Small intestine (tissue), 7 donors: ENCODE measurements around the gene SNAPIN. TPM values are rescaled to one million over a fixed set of nuclear protein-coding genes. Genes with fewer than 3 reads are reported as not detected.

ENCODE experiments used
- DNase-seq, 2 donors: peaks; one replicate each; pipeline versions ENCODE4 v3.0.0 to v3.0.0-alpha.2; 2013
- FAIRE-seq: peaks from 2 replicates; lab custom pipeline; 2012; peaks lifted over from hg19 to GRCh38; lab: Jason Lieb, UNC
- H3K27ac ChIP-seq, 3 donors: one replicate each; pipeline ENCODE4 v1.5.1; 2013; ENCODE audit warnings: low read length in 2 of 3, mild to moderate bottlenecking in 2 of 3, control low read depth in 1 of 3, inconsistent platforms in 1 of 3, low read depth in 1 of 3, moderate library complexity in 1 of 3
- H3K27me3 ChIP-seq, 3 donors: one replicate each; pipeline ENCODE4 v1.6.1; 2013; ENCODE audit warnings: low read length in 3 of 3, inconsistent platforms in 1 of 3; ENCODE audit not compliant: control insufficient read depth in 3 of 3, insufficient read depth in 3 of 3
- H3K36me3 ChIP-seq, 3 donors: one replicate each; pipeline ENCODE4 v1.6.1; 2013; ENCODE audit warnings: low read length in 3 of 3, inconsistent platforms in 1 of 3, low read depth in 1 of 3, mild to moderate bottlenecking in 1 of 3, moderate library complexity in 1 of 3; ENCODE audit not compliant: control insufficient read depth in 3 of 3, insufficient read depth in 2 of 3
- H3K4me1 ChIP-seq, 3 donors: one replicate each; pipeline ENCODE4 v1.6.1; 2013; ENCODE audit warnings: low read length in 2 of 3, inconsistent platforms in 1 of 3, low read depth in 1 of 3, mild to moderate bottlenecking in 1 of 3, moderate library complexity in 1 of 3; ENCODE audit not compliant: control insufficient read depth in 3 of 3, insufficient read depth in 2 of 3
- H3K4me3 ChIP-seq, 3 donors: one replicate each; pipeline ENCODE4 v1.5.1; 2013; ENCODE audit warnings: low read length in 3 of 3, control low read depth in 1 of 3, inconsistent platforms in 1 of 3, low read depth in 1 of 3, mild to moderate bottlenecking in 1 of 3, moderate library complexity in 1 of 3
- H3K9me3 ChIP-seq, 2 donors: one replicate each; pipeline ENCODE4 v1.6.1; 2013; ENCODE audit warnings: low read depth in 1 of 2, low read length in 1 of 2; ENCODE audit not compliant: control insufficient read depth in 2 of 2, insufficient read depth in 1 of 2
- WGBS, 3 donors: extraction: QIAGEN DNeasy Blood & Tissue Kit; methylation state at CpG; one replicate each; pipeline ENCODE4 v1.1.7; 2013; 5-methylcytosine and 5-hydroxymethylcytosine counted together
- polyA plus RNA-seq, 4 donors: library from polyadenylated mRNA; stranded (reverse) in 3 of 4; unstranded in 1 of 4; fragments of 200-250 nt in 3 of 4; fragments of 120-200 nt in 1 of 4; gene quantifications; one replicate each; pipeline versions ENCODE4 v1.2.1 to v1.2.3, GENCODE V29; 2013
- donor health status: healthy with polysubstance abuse.
- donor health status: control.
- donor health status: control.
- donor health status: Bipolar disorder and iron deficiency.
- donor health status: healthy.

Gene SNAPIN
- polyA plus RNA-seq, 4 donors: 23.9 to 29.2 (median 26.5) TPM

GRCh38 chr1:153627715-153628626, 30.5 kb upstream of the SNAPIN start, which contains the start of gene S100A1:
TSS of gene S100A1 (plus strand) at chr1:153628434. CDS start at chr1:153630522, 2,088 bp downstream.
- Histone ChIP-seq H3K36me3 (peaks cover 0 to 14% (median 0%) of the 10 kb centered on the region in 3 donors), H3K4me1 (peaks cover 0 to 62% (median 3%) of the 10 kb centered on the region in 3 donors), H3K4me3 (peak within 1 kb of the TSS; percentile 8 to 56 (median 37)), H3K27ac (peak within 1 kb of the TSS; percentile 36 to 91 (median 80)), H3K9me3 (no peaks in the 10 kb centered on the region), H3K27me3 (no peaks in the 10 kb centered on the region)
- DNase-seq (no peak), FAIRE-seq (no peak)
- WGBS, 3 donors: 47 to 59% (median 52%) methylated on average over 9 to 10 of the region's 10 CpGs

- Histone ChIP-seq H3K9me3 (no peaks in the 10 kb centered on the region), H3K27ac (no peak overlapping the region), H3K4me3 (no peak overlapping the region), H3K36me3 (peaks cover 0 to 14% (median 0%) of the 10 kb centered on the region in 3 donors), H3K27me3 (no peaks in the 10 kb centered on the region), H3K4me1 (peaks cover 3 to 69% (median 3%) of the 10 kb centered on the region in 3 donors)
- 69 to 81% (median 77%) methylated on average over 6 of the region's 6 CpGs for WGBS, 3 donors
- FAIRE-seq: no peak
- DNase-seq: no peak
Measured at GRCh38 chr1:153628638-153629342, 29.7 kb upstream of the SNAPIN start.

- 69 to 80% (median 79%) methylated on average over 5 of the region's 5 CpGs for WGBS, 3 donors
- DNase-seq: no peak
- no peak for FAIRE-seq
- Histone ChIP-seq H3K4me3 (no peak overlapping the region), H3K27ac (no peak overlapping the region), H3K4me1 (peaks cover 3 to 69% (median 3%) of the 10 kb centered on the region in 3 donors), H3K9me3 (no peaks in the 10 kb centered on the region), H3K36me3 (peaks cover 0 to 14% (median 0%) of the 10 kb centered on the region in 3 donors), H3K27me3 (no peaks in the 10 kb centered on the region)
Measured at GRCh38 chr1:153629343-153629665, 29.2 kb upstream of the SNAPIN start.

GRCh38 chr1:153629971-153630370, 28.5 kb upstream of the SNAPIN start:
- FAIRE-seq (no peak), DNase-seq (no peak)
- 91 to 100% (median 100%) methylated on average over 1 of the region's 1 CpG for WGBS, 3 donors
- Histone ChIP-seq H3K27ac (peak overlapping the region in 1 of 3 donors; percentile 6), H3K9me3 (no peaks in the 10 kb centered on the region), H3K36me3 (peaks cover 0 to 8% (median 0%) of the 10 kb centered on the region in 3 donors), H3K4me3 (no peak overlapping the region), H3K27me3 (no peaks in the 10 kb centered on the region), H3K4me1 (peaks cover 3 to 69% (median 3%) of the 10 kb centered on the region in 3 donors)

GRCh38 chr1:153630384-153630783, 28.1 kb upstream of the SNAPIN start:
- Histone ChIP-seq H3K27me3 (no peaks in the 10 kb centered on the region), H3K9me3 (no peaks in the 10 kb centered on the region), H3K4me3 (no peak overlapping the region), H3K36me3 (peaks cover 0 to 7% (median 0%) of the 10 kb centered on the region in 3 donors), H3K27ac (peak overlapping the region in 1 of 3 donors; percentile 62), H3K4me1 (peaks cover 3 to 69% (median 3%) of the 10 kb centered on the region in 3 donors)
- DNase-seq (no peak), FAIRE-seq (no peak)
- WGBS, 3 donors: 86 to 89% (median 88%) methylated on average over 7 of the region's 7 CpGs

GRCh38 chr1:153631047-153632022, 27.2 kb upstream of the SNAPIN start:
- H3K4me1 ChIP-seq: peaks cover 4 to 72% (median 7%) of the 10 kb centered on the region in 3 donors
- no peak overlapping the region for H3K4me3 ChIP-seq
- DNase-seq (peak; percentile 66 to 67), FAIRE-seq (no peak)
- peaks cover 0 to 12% (median 4%) of the 10 kb centered on the region in 3 donors for H3K36me3 ChIP-seq
- H3K27ac ChIP-seq: peak overlapping the region in 2 of 3 donors; percentile 40 to 62
- 58 to 73% (median 65%) methylated on average over 10 of the region's 10 CpGs for WGBS, 3 donors
- H3K27me3 ChIP-seq: no peaks in the 10 kb centered on the region
- H3K9me3 ChIP-seq: no peaks in the 10 kb centered on the region

- peak overlapping the region in 2 of 3 donors; percentile 98 to 100 for H3K27ac ChIP-seq
- peak overlapping the region in 1 of 3 donors; percentile 82 for H3K4me3 ChIP-seq
- FAIRE-seq: no peak
- H3K36me3 ChIP-seq: peaks cover 3 to 27% (median 10%) of the 10 kb centered on the region in 3 donors
- H3K4me1 ChIP-seq: peaks cover 6 to 65% (median 7%) of the 10 kb centered on the region in 3 donors
- DNase-seq: peak in 1 of 2 donors; percentile 69
- 37 to 59% (median 44%) methylated on average over 18 of the region's 18 CpGs for WGBS, 3 donors
- H3K9me3 ChIP-seq: no peaks in the 10 kb centered on the region
- no peaks in the 10 kb centered on the region for H3K27me3 ChIP-seq
Measured at GRCh38 chr1:153633161-153633753, 25.2 kb upstream of the SNAPIN start.
